ENCODE results near the gene BBX.

DNA sequence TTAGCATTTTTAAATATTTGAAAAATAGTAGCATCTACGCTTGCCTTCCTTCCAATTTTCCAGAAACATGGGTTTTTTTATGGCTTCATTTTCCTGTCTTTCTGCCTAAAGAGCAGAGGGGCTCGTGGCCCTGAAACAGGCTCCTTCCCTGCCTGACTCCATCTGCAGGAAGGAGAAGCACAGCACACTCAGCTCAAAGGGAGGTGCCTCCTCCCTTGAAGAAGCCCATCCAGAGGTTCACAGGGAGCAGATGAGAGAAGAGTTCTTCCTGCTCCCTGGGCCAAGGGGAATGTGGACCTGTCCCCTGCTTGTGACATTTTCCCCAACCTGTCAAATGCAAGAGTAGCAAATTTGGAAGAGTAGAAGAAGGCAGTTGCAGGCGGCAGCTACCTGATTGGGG, 55.8 kb downstream of the BBX start:
- TF ChIP-seq, protein P1, sequence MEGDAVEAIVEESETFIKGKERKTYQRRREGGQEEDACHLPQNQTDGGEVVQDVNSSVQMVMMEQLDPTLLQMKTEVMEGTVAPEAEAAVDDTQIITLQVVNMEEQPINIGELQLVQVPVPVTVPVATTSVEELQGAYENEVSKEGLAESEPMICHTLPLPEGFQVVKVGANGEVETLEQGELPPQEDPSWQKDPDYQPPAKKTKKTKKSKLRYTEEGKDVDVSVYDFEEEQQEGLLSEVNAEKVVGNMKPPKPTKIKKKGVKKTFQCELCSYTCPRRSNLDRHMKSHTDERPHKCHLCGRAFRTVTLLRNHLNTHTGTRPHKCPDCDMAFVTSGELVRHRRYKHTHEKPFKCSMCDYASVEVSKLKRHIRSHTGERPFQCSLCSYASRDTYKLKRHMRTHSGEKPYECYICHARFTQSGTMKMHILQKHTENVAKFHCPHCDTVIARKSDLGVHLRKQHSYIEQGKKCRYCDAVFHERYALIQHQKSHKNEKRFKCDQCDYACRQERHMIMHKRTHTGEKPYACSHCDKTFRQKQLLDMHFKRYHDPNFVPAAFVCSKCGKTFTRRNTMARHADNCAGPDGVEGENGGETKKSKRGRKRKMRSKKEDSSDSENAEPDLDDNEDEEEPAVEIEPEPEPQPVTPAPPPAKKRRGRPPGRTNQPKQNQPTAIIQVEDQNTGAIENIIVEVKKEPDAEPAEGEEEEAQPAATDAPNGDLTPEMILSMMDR (conservative IDR thresholded peaks at IDR 0.05; ENCODE audit: low read depth, low read length): no peak
- TF ChIP-seq MAFK (IDR thresholded peaks at IDR 0.05; ENCODE audit: low read depth, low read length) (no peak), RFX5 (IDR thresholded peaks at IDR 0.05; ENCODE audit: low read depth, low read length) (no peak), NFE2L2 (IDR thresholded peaks at IDR 0.05; ENCODE audit: low read depth, low read length) (no peak), RCOR1 (IDR thresholded peaks at IDR 0.05; ENCODE audit: insufficient replicate concordance, low read length) (no peak), CEBPB (IDR thresholded peaks at IDR 0.05; ENCODE audit: low read depth, low read length) (no peak), POLR2A (IDR thresholded peaks at IDR 0.05; ENCODE audit: low read depth, low read length) (no peak), FOS (IDR thresholded peaks at IDR 0.05; ENCODE audit: low read depth, low read length) (no peak), SMC3 (IDR thresholded peaks at IDR 0.05; ENCODE audit: low read depth, low read length) (no peak), BHLHE40 (IDR thresholded peaks at IDR 0.05; ENCODE audit: low read depth, low read length) (no peak), MXI1 (IDR thresholded peaks at IDR 0.05; ENCODE audit: borderline replicate concordance, low read depth, low read length) (no peak), RAD21 (IDR thresholded peaks at IDR 0.05; ENCODE audit: low read length) (no peak)
- TF ChIP-seq, protein P2, sequence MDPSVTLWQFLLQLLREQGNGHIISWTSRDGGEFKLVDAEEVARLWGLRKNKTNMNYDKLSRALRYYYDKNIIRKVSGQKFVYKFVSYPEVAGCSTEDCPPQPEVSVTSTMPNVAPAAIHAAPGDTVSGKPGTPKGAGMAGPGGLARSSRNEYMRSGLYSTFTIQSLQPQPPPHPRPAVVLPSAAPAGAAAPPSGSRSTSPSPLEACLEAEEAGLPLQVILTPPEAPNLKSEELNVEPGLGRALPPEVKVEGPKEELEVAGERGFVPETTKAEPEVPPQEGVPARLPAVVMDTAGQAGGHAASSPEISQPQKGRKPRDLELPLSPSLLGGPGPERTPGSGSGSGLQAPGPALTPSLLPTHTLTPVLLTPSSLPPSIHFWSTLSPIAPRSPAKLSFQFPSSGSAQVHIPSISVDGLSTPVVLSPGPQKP (IDR thresholded peaks at IDR 0.05; ENCODE audit: borderline replicate concordance, low read depth, low read length): no peak
- TF ChIP-seq, protein P3, sequence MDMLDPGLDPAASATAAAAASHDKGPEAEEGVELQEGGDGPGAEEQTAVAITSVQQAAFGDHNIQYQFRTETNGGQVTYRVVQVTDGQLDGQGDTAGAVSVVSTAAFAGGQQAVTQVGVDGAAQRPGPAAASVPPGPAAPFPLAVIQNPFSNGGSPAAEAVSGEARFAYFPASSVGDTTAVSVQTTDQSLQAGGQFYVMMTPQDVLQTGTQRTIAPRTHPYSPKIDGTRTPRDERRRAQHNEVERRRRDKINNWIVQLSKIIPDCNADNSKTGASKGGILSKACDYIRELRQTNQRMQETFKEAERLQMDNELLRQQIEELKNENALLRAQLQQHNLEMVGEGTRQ (IDR thresholded peaks at IDR 0.05; ENCODE audit: low read depth, low read length): no peak

All from IMR-90 (cell line).